Suppressor macrophage treated with lipopolysaccharide for 4 hours (primary cell): Measurements from ENCODE around the gene MEIS2.
"Not testable (repeated sequence)": the region's sequence is repeated elsewhere in the genome, so short reads cannot be mapped to it uniquely, and the experiment has no call there.

ENCODE experiments used
- DNase-seq: peaks from one replicate; pipeline ENCODE4 v3.0.0-alpha.2; 2020

The MEIS2 gene

GRCh38 chr15:37004373-37004869 lies 95.9 kb downstream of the MEIS2 start:
- no peak for DNase-seq

GRCh38 chr15:37002041-37002672 lies 98.2 kb downstream of the MEIS2 start:
- no peak for DNase-seq

GRCh38 chr15:37001417-37001816 lies 98.9 kb downstream of the MEIS2 start:
- no peak for DNase-seq

GRCh38 chr15:36999778-37000177 lies 100.6 kb downstream of the MEIS2 start:
- no peak for DNase-seq

- DNase-seq = no peak
Observed at GRCh38 chr15:36996538-36997181, 103.7 kb downstream of the MEIS2 start.

- no peak for DNase-seq
Observed at GRCh38 chr15:36996121-36996520, 104.2 kb downstream of the MEIS2 start.

GRCh38 chr15:36994790-36995189 lies 105.6 kb downstream of the MEIS2 start:
- DNase-seq = no peak

GRCh38 chr15:36992454-36992853 lies 107.9 kb downstream of the MEIS2 start:
- DNase-seq = no peak

- no peak for DNase-seq
Observed at GRCh38 chr15:36988947-36989346, 111.4 kb downstream of the MEIS2 start.

GRCh38 chr15:36982430-36982829 lies 117.9 kb downstream of the MEIS2 start:
- DNase-seq = no peak

GRCh38 chr15:36980281-36980680 lies 120.1 kb downstream of the MEIS2 start:
- not testable (repeated sequence) for DNase-seq

GRCh38 chr15:36978625-36979024 lies 121.7 kb downstream of the MEIS2 start:
- DNase-seq = no peak

- no peak for DNase-seq
Observed at GRCh38 chr15:36978126-36978525, 122.2 kb downstream of the MEIS2 start.

- no peak for DNase-seq
Observed at GRCh38 chr15:36977659-36978058, 122.7 kb downstream of the MEIS2 start.

- DNase-seq = no peak
Observed at GRCh38 chr15:36972704-36973103, 127.6 kb downstream of the MEIS2 start.

- no peak for DNase-seq
Observed at GRCh38 chr15:36970522-36970921, 129.8 kb downstream of the MEIS2 start.

- DNase-seq = no peak
Observed at GRCh38 chr15:36967929-36968328, 132.4 kb downstream of the MEIS2 start.

GRCh38 chr15:36966708-36967107 lies 133.6 kb downstream of the MEIS2 start:
- no peak for DNase-seq

GRCh38 chr15:36965570-36966342 lies 134.6 kb downstream of the MEIS2 start:
- no peak for DNase-seq

- no peak for DNase-seq
Observed at GRCh38 chr15:36964626-36965025, 135.7 kb downstream of the MEIS2 start.

- DNase-seq = no peak
Observed at GRCh38 chr15:36961956-36962355, 138.4 kb downstream of the MEIS2 start.

GRCh38 chr15:36960947-36961227 lies 139.5 kb downstream of the MEIS2 start:
- DNase-seq = no peak

GRCh38 chr15:36960179-36960946 lies 140.0 kb downstream of the MEIS2 start:
- DNase-seq = no peak
